NB4 (cell line): ENCODE data around the gene FUNDC2.

Source experiments
- CTCF ChIP-seq: IDR thresholded peaks from one replicate; pipeline ENCODE4 v1.5.1; 2012; ENCODE audit warnings: low read depth, low read length
- MAX ChIP-seq: IDR thresholded peaks from 2 replicates; pipeline ENCODE4 v1.6.1; 2011; ENCODE audit warnings: low read depth, low read length

DNA sequence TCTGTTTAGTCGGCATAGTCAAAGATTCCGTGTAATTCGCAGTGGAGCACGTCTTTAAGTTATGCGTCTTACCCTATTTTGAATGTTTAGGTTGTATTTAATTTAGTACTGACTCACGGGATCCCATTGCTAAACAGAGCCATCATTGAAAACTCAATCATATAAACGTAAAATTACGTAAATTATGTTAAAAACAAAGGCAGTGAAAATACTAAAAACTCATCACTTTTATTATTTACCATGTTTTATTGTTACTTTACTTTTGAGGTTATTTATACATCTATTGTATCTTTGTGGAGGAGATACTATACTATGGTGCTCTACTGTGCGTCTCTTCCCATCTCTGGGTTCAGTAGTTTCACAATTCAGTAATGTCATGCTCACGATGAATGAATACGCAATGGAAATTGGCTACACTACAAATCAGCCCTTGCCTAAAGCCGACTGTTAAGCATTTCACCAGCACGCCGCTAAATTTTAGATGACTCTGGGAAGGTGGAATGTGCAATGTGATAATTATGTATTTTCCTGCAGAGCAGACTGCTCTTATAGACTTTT, 944 bp downstream of the FUNDC2 start:
- no peak for TF ChIP-seq CTCF
- no peak for TF ChIP-seq MAX
